ENCODE results near the gene PLCB4.

Gene PLCB4

GRCh38 chr20:9348747-9349146 is 279.9 kb downstream of the PLCB4 start:
- TF ChIP-seq SIN3A (IDR thresholded peaks at IDR 0.05; ENCODE audit: borderline replicate concordance, insufficient read depth, low read length) (no peak), TAF1 (IDR thresholded peaks at IDR 0.05; ENCODE audit: borderline replicate concordance, insufficient read depth, low read length) (no peak), FOXP2 (optimal IDR thresholded peaks at IDR 0.05; ENCODE audit: borderline replicate concordance, extremely low read depth, extremely low read length, insufficient read depth) (no peak), POLR2AphosphoS5 (IDR thresholded peaks at IDR 0.05; ENCODE audit: low read depth, low read length) (no peak), REST (IDR thresholded peaks at IDR 0.05; ENCODE audit: insufficient read depth in 1 of 2, low read depth in 2 of 2, low read length in 2 of 2) (no peak)

- TF ChIP-seq POLR2AphosphoS5 (IDR thresholded peaks at IDR 0.05; ENCODE audit: low read depth, low read length): no peak
- no peak for TF ChIP-seq REST (IDR thresholded peaks at IDR 0.05; ENCODE audit: insufficient read depth in 1 of 2, low read depth in 2 of 2, low read length in 2 of 2)
- TF ChIP-seq SIN3A (IDR thresholded peaks at IDR 0.05; ENCODE audit: borderline replicate concordance, insufficient read depth, low read length): no peak
- no peak for TF ChIP-seq FOXP2 (optimal IDR thresholded peaks at IDR 0.05; ENCODE audit: borderline replicate concordance, extremely low read depth, extremely low read length, insufficient read depth)
- TF ChIP-seq TAF1 (IDR thresholded peaks at IDR 0.05; ENCODE audit: borderline replicate concordance, insufficient read depth, low read length): no peak
Observed at GRCh38 chr20:9349249-9349648, 280.4 kb downstream of the PLCB4 start.

DNA sequence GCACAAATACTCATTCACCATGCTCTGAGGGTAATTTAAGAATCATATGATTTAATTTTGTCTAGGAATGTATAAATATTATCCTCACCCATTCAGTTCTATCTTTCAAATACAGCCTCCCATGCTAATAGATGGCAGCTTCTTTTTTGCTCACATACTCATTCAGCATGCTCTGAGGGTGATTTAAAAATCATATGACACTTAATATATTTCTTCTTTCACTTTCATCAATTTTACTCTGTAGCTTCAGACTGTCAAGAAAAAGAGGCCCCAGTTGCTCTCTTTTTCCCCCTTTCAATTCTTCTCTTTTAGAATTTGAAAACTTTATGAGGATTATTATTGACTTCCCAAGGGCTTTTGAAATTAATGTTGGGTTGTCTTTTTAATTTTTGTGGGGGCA is 283.9 kb downstream of the PLCB4 start:
- TF ChIP-seq SIN3A (IDR thresholded peaks at IDR 0.05; ENCODE audit: borderline replicate concordance, insufficient read depth, low read length) (no peak), FOXP2 (optimal IDR thresholded peaks at IDR 0.05; ENCODE audit: borderline replicate concordance, extremely low read depth, extremely low read length, insufficient read depth) (no peak), REST (IDR thresholded peaks at IDR 0.05; ENCODE audit: insufficient read depth in 1 of 2, low read depth in 2 of 2, low read length in 2 of 2) (no peak), TAF1 (IDR thresholded peaks at IDR 0.05; ENCODE audit: borderline replicate concordance, insufficient read depth, low read length) (no peak), POLR2AphosphoS5 (IDR thresholded peaks at IDR 0.05; ENCODE audit: low read depth, low read length) (no peak)

GRCh38 chr20:9353180-9353915 is 284.5 kb downstream of the PLCB4 start:
- TF ChIP-seq REST (IDR thresholded peaks at IDR 0.05; ENCODE audit: insufficient read depth in 1 of 2, low read depth in 2 of 2, low read length in 2 of 2): peak in 1 of 2 experiments; percentile 78; a peak in 2 of 4 replicates
- TF ChIP-seq POLR2AphosphoS5 (IDR thresholded peaks at IDR 0.05; ENCODE audit: low read depth, low read length): no peak

GRCh38 chr20:9353916-9354276 is 285.0 kb downstream of the PLCB4 start:
- TF ChIP-seq FOXP2 (optimal IDR thresholded peaks at IDR 0.05; ENCODE audit: borderline replicate concordance, extremely low read depth, extremely low read length, insufficient read depth) (no peak), POLR2AphosphoS5 (IDR thresholded peaks at IDR 0.05; ENCODE audit: low read depth, low read length) (no peak), REST (IDR thresholded peaks at IDR 0.05; ENCODE audit: insufficient read depth in 1 of 2, low read depth in 2 of 2, low read length in 2 of 2) (no peak), SIN3A (IDR thresholded peaks at IDR 0.05; ENCODE audit: borderline replicate concordance, insufficient read depth, low read length) (no peak), TAF1 (IDR thresholded peaks at IDR 0.05; ENCODE audit: borderline replicate concordance, insufficient read depth, low read length) (no peak)

Data from PFSK-1 (cell line).